ENCODE measurements around the gene C4orf36.

C4orf36 gene

GRCh38 chr4:86855572-86855971, 36.6 kb downstream of the C4orf36 start:
- peak; percentile 50 for DNase-seq (ENCODE audit: low read depth)

GRCh38 chr4:86853209-86853608, 39.0 kb downstream of the C4orf36 start:
- DNase-seq (ENCODE audit: low read depth), result no peak

- no peak for DNase-seq (ENCODE audit: low read depth)
These were observed 43.2 kb downstream of the C4orf36 start, which contains the start of gene SLC10A6 for GRCh38 chr4:86848732-86849619. SLC10A6 (minus strand) TSS chr4:86849384; CDS start chr4:86849115, 269 bp downstream.

GRCh38 chr4:86848136-86848535, 44.1 kb downstream of the C4orf36 start:
- no peak for DNase-seq (ENCODE audit: low read depth)

- no peak for DNase-seq (ENCODE audit: low read depth)
These were observed 44.7 kb downstream of the C4orf36 start for GRCh38 chr4:86847571-86847970.

- no peak for DNase-seq (ENCODE audit: low read depth)
These were observed 45.3 kb downstream of the C4orf36 start for GRCh38 chr4:86846921-86847320.

GRCh38 chr4:86845593-86845992, 46.6 kb downstream of the C4orf36 start:
- DNase-seq (ENCODE audit: low read depth), result no peak

GRCh38 chr4:86841309-86841708, 50.9 kb downstream of the C4orf36 start:
- DNase-seq (ENCODE audit: low read depth), result no peak

- DNase-seq (ENCODE audit: low read depth), result no peak
These were observed 51.4 kb downstream of the C4orf36 start for GRCh38 chr4:86840858-86841257.

- no peak for DNase-seq (ENCODE audit: low read depth)
These were observed 54.3 kb downstream of the C4orf36 start for GRCh38 chr4:86837691-86838503.

GRCh38 chr4:86835677-86836076, 56.5 kb downstream of the C4orf36 start:
- no peak for DNase-seq (ENCODE audit: low read depth)

GRCh38 chr4:86834901-86835300, 57.3 kb downstream of the C4orf36 start:
- peak; percentile 47 for DNase-seq (ENCODE audit: low read depth)

- DNase-seq (ENCODE audit: low read depth), result no peak
These were observed 58.6 kb downstream of the C4orf36 start for GRCh38 chr4:86833615-86834014.

- DNase-seq (ENCODE audit: low read depth), result peak; percentile 87
These were observed 60.7 kb downstream of the C4orf36 start for GRCh38 chr4:86831262-86832130.
